Measurements from ENCODE around the gene SRRM2.
A peak's percentile ranks its signal among the peaks of the same experiment; 100 is the strongest.

SRRM2 gene

DNA sequence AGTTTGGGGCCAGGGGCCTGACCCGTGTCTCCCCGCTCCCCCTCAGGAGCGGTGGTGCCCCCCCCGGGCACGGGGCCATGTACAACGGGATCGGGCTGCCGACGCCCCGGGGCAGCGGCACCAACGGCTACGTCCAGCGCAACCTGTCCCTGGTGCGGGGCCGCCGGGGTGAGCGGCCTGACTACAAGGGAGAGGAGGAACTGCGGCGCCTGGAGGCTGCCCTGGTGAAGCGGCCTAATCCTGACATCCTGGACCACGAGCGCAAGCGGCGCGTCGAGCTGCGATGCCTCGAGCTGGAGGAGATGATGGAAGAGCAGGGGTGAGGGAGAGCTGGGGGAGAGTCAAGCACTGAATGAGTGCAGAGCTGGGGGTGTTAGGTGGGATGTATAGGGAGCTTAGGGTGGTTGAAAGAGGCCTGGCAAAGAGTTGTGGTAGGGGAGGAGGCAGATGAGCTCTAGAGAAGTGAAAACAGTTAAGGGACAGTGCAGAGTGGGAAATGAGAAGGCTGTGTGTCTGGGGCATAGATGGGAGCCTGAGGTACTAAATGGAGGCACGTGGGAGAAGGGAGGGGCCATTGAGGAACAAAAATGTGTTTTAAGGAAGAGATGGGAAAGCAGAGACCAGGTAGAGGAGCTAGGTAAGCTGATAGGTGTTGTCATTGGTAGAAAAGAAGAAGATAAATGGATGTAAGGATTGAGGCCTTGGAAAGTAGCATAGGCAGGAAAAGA, 4.0 kb downstream of the SRRM2 start:
- peaks cover 58% of the 10 kb centered on the region for H3K4me1 Mint-ChIP-seq (ENCODE audit: low read depth)

DNA sequence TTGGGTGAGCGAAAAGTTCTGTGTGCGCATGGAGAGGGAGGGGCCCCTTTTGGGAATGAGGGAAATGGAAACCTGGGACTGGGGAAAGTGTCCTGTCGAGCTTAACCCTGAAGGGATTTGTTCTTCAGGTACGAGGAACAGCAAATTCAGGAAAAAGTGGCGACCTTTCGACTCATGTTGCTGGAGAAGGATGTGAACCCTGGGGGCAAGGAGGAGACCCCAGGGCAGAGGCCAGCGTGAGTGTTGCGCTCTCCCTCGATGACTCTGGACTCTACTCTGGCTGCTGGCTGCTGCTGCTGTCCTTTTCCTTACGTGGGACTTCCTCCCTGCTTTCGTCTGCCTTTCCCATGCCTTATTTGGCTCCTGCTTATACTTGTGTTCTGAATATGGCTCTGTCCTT, 4.9 kb downstream of the SRRM2 start:
- no peaks in the 10 kb centered on the region for H3K9me3 Mint-ChIP-seq
- no peaks in the 10 kb centered on the region for H3K27me3 Mint-ChIP-seq
- peak overlapping the region; percentile 77 for H3K27ac Mint-ChIP-seq
- H3K36me3 Mint-ChIP-seq (ENCODE audit: low read depth), result peaks cover 92% of the 10 kb centered on the region
- H3K4me1 Mint-ChIP-seq (ENCODE audit: low read depth), result peaks cover 55% of the 10 kb centered on the region
- H3K4me3 Mint-ChIP-seq, result no peak overlapping the region
- DNase-seq, result no peak

More for the DNA sequence above, 4.0 kb downstream of the SRRM2 start:
- H3K36me3 Mint-ChIP-seq (ENCODE audit: low read depth), result peaks cover 92% of the 10 kb centered on the region
- H3K4me3 Mint-ChIP-seq, result peak overlapping the region; percentile 16
- H3K27me3 Mint-ChIP-seq, result no peaks in the 10 kb centered on the region
- H3K9me3 Mint-ChIP-seq, result peaks cover 1% of the 10 kb centered on the region
- H3K27ac Mint-ChIP-seq, result peak overlapping the region; percentile 88
- DNase-seq, result no peak

GRCh38 chr16:2761472-2761871, 9.0 kb downstream of the SRRM2 start:
- H3K27ac Mint-ChIP-seq, result no peak overlapping the region

DNA sequence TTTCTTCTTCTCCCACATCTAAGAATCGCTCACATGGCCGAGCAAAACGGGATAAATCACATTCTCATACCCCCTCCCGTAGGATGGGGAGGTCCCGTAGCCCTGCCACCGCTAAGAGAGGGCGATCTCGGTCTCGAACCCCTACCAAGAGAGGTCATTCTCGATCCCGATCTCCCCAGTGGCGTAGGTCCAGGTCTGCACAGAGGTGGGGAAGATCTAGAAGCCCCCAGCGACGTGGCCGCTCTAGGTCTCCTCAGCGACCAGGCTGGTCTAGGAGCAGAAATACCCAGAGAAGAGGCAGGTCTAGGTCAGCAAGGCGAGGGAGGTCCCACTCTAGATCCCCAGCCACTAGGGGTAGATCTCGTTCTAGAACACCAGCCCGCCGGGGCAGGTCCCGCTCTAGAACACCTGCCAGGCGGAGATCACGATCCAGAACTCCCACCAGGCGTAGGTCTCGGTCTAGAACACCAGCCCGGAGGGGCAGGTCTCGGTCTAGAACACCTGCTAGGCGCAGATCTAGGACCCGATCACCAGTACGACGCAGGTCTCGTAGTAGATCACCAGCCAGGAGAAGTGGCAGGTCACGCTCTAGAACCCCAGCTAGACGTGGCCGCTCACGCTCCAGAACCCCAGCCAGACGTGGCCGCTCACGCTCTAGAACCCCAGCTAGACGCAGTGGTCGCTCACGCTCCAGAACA, 9.6 kb downstream of the SRRM2 start:
- Mint-ChIP-seq H3K27me3 (no peaks in the 10 kb centered on the region), H3K36me3 (ENCODE audit: low read depth) (peaks cover 100% of the 10 kb centered on the region), H3K4me1 (ENCODE audit: low read depth) (peaks cover 44% of the 10 kb centered on the region), H3K4me3 (no peak overlapping the region), H3K9me3 (no peaks in the 10 kb centered on the region), H3K27ac (peak overlapping the region; percentile 35)
- no peak for DNase-seq

More at GRCh38 chr16:2761472-2761871, 9.0 kb downstream of the SRRM2 start:
- H3K4me1 Mint-ChIP-seq (ENCODE audit: low read depth), result peaks cover 46% of the 10 kb centered on the region
- H3K9me3 Mint-ChIP-seq, result no peaks in the 10 kb centered on the region
- no peaks in the 10 kb centered on the region for H3K27me3 Mint-ChIP-seq
- DNase-seq, result no peak
- H3K4me3 Mint-ChIP-seq, result no peak overlapping the region
- peaks cover 100% of the 10 kb centered on the region for H3K36me3 Mint-ChIP-seq (ENCODE audit: low read depth)

GRCh38 chr16:2762711-2763110, 10.3 kb downstream of the SRRM2 start:
- Mint-ChIP-seq H3K36me3 (ENCODE audit: low read depth) (peaks cover 100% of the 10 kb centered on the region), H3K27ac (peak overlapping the region; percentile 19), H3K9me3 (no peaks in the 10 kb centered on the region), H3K27me3 (no peaks in the 10 kb centered on the region), H3K4me3 (no peak overlapping the region), H3K4me1 (ENCODE audit: low read depth) (peaks cover 38% of the 10 kb centered on the region)
- DNase-seq, result no peak

DNA sequence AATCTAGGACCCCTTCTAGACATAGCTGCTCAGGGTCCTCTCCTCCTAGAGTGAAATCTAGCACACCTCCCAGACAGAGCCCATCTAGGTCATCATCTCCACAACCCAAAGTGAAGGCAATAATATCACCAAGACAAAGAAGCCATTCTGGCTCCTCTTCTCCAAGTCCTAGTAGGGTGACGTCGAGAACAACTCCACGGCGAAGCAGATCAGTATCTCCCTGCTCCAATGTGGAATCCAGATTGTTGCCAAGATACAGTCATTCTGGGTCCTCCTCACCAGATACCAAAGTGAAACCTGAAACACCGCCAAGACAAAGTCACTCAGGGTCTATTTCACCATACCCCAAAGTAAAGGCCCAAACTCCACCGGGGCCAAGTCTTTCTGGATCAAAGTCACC, 10.7 kb downstream of the SRRM2 start:
- H3K4me3 Mint-ChIP-seq, result no peak overlapping the region
- H3K27me3 Mint-ChIP-seq, result no peaks in the 10 kb centered on the region
- H3K27ac Mint-ChIP-seq, result peak overlapping the region; percentile 19
- H3K9me3 Mint-ChIP-seq, result no peaks in the 10 kb centered on the region
- H3K36me3 Mint-ChIP-seq (ENCODE audit: low read depth), result peaks cover 100% of the 10 kb centered on the region
- DNase-seq, result no peak
- peaks cover 39% of the 10 kb centered on the region for H3K4me1 Mint-ChIP-seq (ENCODE audit: low read depth)

DNA sequence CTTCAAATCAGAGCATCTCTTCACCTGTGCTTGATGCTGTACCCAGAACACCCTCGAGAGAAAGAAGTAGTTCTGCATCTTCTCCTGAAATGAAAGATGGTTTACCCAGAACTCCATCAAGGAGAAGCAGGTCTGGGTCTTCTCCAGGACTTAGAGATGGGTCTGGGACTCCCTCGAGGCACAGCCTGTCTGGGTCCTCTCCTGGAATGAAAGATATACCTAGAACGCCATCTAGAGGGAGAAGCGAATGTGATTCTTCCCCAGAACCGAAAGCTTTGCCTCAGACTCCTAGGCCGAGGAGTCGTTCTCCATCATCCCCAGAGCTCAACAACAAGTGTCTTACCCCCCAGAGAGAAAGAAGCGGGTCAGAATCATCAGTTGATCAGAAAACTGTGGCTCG, 12.3 kb downstream of the SRRM2 start:
- no peak for DNase-seq
- Mint-ChIP-seq H3K4me1 (ENCODE audit: low read depth) (peaks cover 37% of the 10 kb centered on the region), H3K27me3 (no peaks in the 10 kb centered on the region), H3K9me3 (no peaks in the 10 kb centered on the region), H3K4me3 (no peak overlapping the region), H3K27ac (peak overlapping the region; percentile 34), H3K36me3 (ENCODE audit: low read depth) (peaks cover 100% of the 10 kb centered on the region)

GRCh38 chr16:2765462-2766404, 13.3 kb downstream of the SRRM2 start:
- H3K4me3 Mint-ChIP-seq, result no peak overlapping the region
- no peak for DNase-seq
- peaks cover 100% of the 10 kb centered on the region for H3K36me3 Mint-ChIP-seq (ENCODE audit: low read depth)
- no peaks in the 10 kb centered on the region for H3K27me3 Mint-ChIP-seq
- peaks cover 30% of the 10 kb centered on the region for H3K4me1 Mint-ChIP-seq (ENCODE audit: low read depth)
- H3K27ac Mint-ChIP-seq, result peak overlapping the region; percentile 75
- H3K9me3 Mint-ChIP-seq, result no peaks in the 10 kb centered on the region

GRCh38 chr16:2766430-2767139, 14.1 kb downstream of the SRRM2 start:
- H3K9me3 Mint-ChIP-seq, result no peaks in the 10 kb centered on the region
- peak overlapping the region; percentile 75 for H3K27ac Mint-ChIP-seq
- no peaks in the 10 kb centered on the region for H3K27me3 Mint-ChIP-seq
- no peak for DNase-seq
- peaks cover 100% of the 10 kb centered on the region for H3K36me3 Mint-ChIP-seq (ENCODE audit: low read depth)
- H3K4me1 Mint-ChIP-seq (ENCODE audit: low read depth), result peaks cover 27% of the 10 kb centered on the region
- H3K4me3 Mint-ChIP-seq, result no peak overlapping the region

DNA sequence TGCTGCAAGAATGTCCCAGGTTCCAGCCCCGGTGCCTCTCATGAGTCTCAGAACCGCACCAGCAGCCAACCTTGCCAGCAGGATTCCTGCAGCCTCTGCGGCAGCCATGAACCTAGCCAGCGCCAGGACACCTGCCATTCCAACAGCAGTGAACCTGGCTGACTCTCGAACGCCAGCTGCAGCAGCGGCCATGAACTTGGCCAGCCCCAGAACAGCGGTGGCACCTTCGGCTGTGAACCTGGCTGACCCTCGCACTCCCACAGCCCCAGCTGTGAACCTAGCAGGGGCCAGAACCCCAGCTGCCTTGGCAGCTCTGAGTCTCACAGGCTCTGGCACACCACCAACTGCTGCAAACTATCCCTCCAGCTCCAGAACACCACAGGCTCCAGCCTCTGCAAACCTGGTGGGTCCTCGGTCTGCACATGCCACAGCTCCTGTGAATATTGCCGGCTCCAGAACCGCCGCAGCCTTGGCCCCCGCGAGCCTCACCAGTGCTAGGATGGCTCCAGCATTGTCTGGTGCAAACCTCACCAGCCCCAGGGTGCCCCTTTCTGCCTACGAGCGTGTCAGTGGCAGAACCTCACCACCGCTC, 14.8 kb downstream of the SRRM2 start:
- Mint-ChIP-seq H3K27ac (peak overlapping the region; percentile 75), H3K4me3 (no peak overlapping the region), H3K27me3 (no peaks in the 10 kb centered on the region), H3K9me3 (no peaks in the 10 kb centered on the region), H3K4me1 (ENCODE audit: low read depth) (peaks cover 28% of the 10 kb centered on the region), H3K36me3 (ENCODE audit: low read depth) (peaks cover 100% of the 10 kb centered on the region)
- no peak for DNase-seq

DNA sequence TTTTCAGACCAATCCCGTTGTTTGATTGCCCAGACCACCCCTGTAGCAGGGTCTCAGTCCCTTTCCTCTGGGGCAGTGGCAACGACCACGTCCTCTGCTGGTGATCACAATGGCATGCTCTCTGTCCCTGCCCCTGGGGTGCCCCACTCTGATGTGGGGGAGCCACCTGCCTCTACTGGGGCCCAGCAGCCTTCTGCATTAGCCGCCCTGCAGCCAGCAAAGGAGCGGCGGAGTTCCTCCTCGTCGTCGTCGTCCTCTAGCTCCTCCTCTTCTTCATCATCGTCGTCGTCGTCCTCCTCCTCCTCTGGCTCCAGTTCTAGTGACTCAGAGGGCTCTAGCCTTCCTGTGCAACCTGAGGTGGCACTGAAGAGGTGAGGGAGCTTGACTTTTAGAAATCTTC, 15.5 kb downstream of the SRRM2 start:
- DNase-seq, result no peak

GRCh38 chr16:2768403-2769089, 16.1 kb downstream of the SRRM2 start:
- Mint-ChIP-seq H3K9me3 (no peaks in the 10 kb centered on the region), H3K36me3 (ENCODE audit: low read depth) (peaks cover 99% of the 10 kb centered on the region), H3K27ac (peak overlapping the region; percentile 77), H3K4me1 (ENCODE audit: low read depth) (peaks cover 28% of the 10 kb centered on the region), H3K27me3 (no peaks in the 10 kb centered on the region), H3K4me3 (no peak overlapping the region)
- no peak for DNase-seq

More for the DNA sequence above, 15.5 kb downstream of the SRRM2 start:
- Mint-ChIP-seq H3K27ac (peak overlapping the region; percentile 66), H3K4me3 (no peak overlapping the region), H3K27me3 (no peaks in the 10 kb centered on the region), H3K36me3 (ENCODE audit: low read depth) (peaks cover 99% of the 10 kb centered on the region), H3K9me3 (no peaks in the 10 kb centered on the region), H3K4me1 (ENCODE audit: low read depth) (peaks cover 27% of the 10 kb centered on the region)

DNA sequence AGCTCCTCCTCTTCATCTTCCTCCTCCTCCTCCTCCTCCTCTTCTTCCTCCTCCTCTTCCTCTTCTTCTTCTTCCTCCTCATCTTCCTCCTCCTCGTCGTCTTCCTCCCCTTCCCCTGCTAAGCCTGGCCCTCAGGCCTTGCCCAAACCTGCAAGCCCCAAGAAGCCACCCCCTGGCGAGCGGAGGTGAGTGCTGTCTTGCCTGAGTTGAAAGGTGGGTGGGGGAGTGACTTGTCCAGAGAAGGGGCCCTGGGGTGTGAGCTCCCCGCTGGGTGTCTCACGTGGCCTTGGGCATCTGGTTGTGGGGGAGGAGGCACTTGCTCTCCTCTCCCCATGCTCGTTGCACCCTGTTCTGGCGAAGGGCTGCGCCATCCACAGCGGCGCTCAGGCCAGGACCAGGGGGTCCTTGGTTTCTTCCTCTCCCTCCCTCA, 16.7 kb downstream of the SRRM2 start:
- Mint-ChIP-seq H3K27me3 (no peaks in the 10 kb centered on the region), H3K4me1 (ENCODE audit: low read depth) (peaks cover 33% of the 10 kb centered on the region), H3K9me3 (no peaks in the 10 kb centered on the region), H3K4me3 (no peak overlapping the region), H3K36me3 (ENCODE audit: low read depth) (peaks cover 99% of the 10 kb centered on the region), H3K27ac (peak overlapping the region; percentile 78)
- DNase-seq, result no peak
